GM21576 (cell line): Measurements from ENCODE around the gene RSPO4.

Experiments used
- ATAC-seq: cut with Tn5 transposase; IDR thresholded peaks from one replicate; pipeline ENCODE4 v1.9.1; 2021; ENCODE audit warnings: mild to moderate bottlenecking, moderate library complexity; ENCODE audit not compliant: unreplicated experiment

The RSPO4 gene

DNA sequence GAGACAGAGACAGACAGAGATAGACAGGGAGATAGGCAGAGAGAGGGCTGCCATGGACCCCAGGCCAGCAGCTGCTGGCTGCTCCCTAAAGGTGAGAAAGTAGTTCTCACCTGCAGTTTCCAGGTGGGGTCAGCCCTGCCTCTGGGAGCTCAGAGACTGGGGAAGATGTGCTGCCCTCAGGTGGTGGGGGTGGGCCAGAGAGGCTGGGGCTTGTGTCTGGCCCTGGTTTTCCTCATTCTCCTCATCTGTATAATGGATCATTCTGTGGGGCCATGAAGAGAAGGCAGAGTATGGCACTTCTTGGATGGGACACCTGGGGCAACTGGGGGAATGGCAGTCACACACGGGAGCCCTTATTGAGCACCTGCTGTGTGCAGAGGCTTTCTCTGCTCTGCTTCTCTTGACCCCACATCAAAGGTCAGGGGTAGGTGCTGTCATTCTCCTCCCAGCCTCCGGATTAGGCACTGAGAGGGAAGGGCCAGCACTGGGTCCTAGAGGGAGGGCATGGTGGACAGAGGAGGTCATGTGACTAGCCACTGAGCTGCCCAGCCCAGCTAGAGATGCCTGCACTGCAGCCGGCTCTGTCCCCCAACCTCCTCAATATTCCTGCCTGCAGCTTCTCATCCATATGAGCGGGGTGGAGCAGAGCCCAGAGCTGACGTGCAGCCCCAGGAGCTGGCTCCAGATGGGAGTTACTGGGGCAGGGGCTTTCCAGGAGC, 90.1 kb downstream of the RSPO4 start:
- no peak for ATAC-seq

DNA sequence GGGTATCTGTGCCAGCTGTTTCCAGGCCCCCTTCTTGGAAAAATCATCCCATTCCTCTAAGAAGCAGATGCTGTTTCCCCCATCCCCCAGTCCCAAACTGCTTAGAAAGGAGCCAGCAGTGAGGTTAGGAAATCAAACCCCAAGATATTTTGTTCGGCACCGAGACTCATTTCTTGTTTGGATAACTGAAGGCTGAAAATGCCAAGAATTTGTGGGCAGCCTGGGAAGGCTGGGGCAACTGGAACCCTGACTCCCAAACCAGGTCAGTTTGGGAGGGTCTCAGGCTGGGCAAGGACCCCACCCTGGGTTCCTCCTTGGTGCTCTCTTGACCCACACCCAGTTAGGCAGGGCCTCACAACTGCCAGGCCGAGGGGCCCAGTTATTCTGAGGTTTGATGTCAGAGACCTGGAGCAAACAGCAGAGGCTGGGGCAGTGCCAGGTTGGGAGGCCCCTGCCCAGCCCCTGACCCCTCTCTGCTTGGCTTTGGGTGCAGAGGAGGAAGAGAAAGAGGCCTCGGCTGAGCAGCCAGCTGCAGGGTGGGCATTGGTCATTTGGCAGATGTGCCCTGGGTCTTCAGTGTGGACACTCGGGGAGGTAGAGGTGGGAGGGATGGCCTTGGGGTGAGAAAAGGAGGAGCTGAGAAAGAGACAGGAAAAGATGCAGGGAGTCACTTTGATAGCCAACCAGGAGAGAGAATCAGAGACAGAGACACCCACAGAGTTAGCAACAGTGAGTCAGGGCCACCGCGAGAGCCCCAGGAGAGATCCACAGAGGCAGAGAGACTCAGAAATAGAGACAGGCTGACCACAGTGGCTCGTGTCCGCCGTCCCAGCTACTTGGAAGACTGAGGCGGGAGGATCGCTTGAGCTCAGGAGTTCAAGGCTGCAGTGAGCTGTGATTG, 91.0 kb downstream of the RSPO4 start:
- no peak for ATAC-seq

DNA sequence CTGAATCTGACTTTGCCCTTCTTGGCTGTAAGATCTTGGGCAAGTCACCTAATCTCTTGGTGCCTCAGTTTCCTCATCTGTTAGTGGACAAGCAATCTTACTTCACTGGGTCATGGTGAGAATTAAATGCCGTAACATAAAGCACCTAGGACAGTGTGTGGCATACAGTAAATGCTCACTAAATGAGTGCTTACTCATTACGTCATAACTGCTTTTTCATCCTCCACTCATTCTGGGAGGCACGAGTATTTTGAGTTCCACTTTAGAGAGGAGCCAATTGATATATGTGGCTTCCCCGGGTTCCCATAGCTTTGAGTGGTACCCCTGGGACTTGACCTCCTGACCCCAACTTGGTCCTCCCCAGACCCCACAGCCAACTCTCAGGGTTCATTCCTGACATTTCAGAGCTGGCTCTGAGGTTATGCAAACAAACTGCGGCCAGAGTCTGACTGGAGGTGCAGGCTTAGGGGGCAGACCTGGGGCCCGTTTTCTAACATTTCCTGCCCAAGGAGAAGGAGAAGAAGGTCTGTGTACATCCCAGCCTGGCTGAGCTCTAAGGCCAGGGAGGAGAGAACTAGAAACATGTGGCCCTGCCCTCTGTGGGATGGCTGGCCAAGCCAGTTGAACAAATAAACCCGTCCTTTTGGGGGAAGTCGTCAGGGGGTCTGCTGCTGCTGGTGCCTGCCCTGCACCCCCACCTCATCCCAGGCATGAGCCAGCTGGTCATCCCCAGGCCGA, 91.8 kb downstream of the RSPO4 start:
- no peak for ATAC-seq

DNA sequence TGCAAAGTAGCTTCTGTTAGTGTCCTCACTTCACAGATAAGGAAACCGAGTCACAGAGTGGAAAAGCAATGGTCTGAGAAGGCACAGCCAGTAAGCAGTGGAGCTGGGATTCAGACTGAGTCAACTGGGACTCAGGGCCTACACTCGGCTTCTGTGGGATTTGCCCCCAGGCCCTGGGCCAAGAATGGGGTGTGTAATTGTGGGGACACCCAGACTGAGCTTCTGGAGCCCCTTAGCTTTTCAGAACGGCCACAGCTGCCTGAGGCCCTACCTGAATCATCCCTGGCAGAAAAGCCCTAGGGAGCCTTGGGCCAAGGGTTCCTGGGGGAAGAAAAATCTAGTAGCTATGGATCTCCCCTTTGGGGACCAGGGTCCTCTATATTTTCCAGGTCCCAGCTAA, 92.5 kb downstream of the RSPO4 start:
- ATAC-seq: no peak
